Measurements from ENCODE around the gene SAP30BP.

SAP30BP gene

DNA sequence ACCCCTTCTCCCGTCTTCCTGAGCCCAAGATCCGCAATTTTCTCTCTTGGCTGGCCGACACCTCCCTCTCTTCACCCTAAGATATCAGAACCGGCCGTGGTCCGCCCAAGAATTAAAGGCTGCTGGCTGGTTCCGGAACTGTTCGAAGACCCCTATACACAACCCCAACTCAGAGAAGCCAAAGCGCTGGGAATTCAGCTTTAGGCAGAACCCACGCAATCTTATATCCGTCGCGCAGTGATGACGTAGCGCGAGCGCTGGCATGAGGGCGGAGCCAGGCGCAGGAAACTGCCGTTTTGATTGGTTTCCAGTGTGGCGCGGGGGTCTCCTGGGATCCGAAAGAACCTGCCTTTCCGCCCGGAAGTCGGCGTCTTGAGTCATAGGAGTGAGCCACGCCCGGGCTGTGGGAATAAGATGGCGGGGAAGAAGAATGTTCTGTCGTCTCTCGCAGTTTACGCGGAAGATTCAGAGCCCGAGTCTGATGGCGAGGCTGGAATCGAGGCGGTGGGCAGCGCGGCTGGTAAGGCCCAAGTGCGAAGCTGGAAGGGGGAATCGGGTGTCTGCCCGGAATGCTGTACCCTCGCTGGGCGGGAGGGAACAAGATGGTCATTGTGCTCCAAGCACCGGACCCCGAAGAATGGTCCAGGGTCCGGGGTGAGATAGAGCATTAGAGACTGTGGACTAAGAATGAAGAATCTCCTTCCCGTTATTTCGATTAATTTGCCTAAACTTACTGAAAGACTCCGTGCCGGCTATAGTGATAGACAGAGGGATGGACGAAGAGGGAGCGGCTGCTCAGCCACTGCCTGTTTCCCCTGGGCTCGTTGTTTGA, at the start of gene SAP30BP, which contains the start of gene RECQL5:
SAP30BP (plus strand) TSS at position 380 of the 832 bp plus-strand sequence; CDS start at position 415, 35 bp downstream.
RECQL5 (minus strand) TSS at position 196 of the 832 bp plus-strand sequence. CDS start 597 bp downstream, outside the sequence.
- DNase-seq (ENCODE audit: low spot score), result peak; percentile 100

GRCh38 chr17:75617675-75618074, 49.5 kb upstream of the SAP30BP start:
- DNase-seq (ENCODE audit: low spot score), result no peak

DNA sequence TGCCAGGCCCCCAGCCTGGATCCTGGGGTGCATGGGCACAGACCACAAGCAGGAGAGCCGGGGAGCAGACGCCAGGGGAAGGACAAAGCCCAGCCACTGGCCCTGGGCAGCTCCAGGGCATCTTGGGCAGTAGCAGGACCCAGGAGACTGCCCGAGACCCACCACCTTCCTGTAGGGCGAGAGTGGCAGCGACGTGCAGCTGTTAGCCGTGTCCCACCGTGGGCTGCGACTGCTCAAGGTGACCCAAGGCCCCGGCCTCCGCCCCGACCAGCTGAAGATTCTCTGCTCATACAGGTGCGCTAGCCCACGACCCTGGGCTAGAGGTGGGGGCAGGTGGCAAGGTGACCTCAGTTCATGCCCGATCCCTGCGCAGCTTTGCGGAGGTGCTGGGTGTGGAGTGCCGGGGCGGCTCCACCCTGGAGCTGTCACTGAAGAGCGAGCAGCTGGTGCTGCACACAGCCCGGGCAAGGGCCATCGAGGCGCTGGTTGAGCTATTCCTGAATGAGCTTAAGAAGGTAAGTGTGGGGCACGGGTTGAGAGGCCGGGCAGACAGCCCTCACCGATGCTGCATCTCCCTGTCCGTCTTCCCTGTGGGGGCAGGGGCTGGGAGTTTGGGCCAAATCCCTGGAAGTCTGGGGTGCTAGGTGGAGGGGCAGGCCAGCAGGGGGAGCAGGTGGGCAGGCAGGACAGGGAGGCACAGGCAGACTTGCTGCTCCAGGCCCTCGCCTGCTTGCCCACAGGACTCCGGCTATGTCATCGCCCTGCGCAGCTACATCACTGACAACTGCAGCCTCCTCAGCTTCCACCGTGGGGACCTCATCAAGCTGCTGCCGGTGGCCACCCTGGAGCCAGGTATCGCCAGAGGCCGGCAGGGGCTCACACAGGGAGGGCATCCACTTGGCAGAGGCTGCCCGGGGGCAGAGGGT, 47.4 kb upstream of the SAP30BP start:
- peak; percentile 90 for DNase-seq (ENCODE audit: low spot score)

DNA sequence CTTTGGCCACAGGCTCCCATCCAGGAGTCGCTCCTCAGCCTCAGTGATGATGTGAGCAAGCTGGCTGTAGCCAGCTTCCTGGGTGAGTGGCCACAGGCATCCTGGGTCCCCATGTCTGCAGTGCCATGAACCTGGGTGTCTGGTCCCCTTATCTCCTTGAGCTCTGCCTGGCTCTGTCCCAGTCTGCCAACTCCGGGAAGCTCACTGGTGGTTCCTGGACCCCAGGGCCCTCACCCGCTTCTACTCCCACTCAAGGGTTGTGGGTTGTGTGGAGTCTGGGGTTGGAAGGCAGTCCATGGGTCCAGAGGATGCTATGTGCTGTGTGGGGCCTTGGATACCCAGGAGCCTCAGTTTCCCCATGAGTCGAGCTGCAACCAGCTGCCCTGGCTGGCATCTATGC, 45.6 kb upstream of the SAP30BP start:
- DNase-seq (ENCODE audit: low spot score), result no peak

GRCh38 chr17:75622076-75622475, 45.1 kb upstream of the SAP30BP start:
- DNase-seq (ENCODE audit: low spot score), result no peak

GRCh38 chr17:75622771-75623273, 44.3 kb upstream of the SAP30BP start:
- no peak for DNase-seq (ENCODE audit: low spot score)

GRCh38 chr17:75623386-75623785, 43.8 kb upstream of the SAP30BP start:
- DNase-seq (ENCODE audit: low spot score), result no peak

GRCh38 chr17:75624021-75624420, 43.1 kb upstream of the SAP30BP start:
- no peak for DNase-seq (ENCODE audit: low spot score)

DNA sequence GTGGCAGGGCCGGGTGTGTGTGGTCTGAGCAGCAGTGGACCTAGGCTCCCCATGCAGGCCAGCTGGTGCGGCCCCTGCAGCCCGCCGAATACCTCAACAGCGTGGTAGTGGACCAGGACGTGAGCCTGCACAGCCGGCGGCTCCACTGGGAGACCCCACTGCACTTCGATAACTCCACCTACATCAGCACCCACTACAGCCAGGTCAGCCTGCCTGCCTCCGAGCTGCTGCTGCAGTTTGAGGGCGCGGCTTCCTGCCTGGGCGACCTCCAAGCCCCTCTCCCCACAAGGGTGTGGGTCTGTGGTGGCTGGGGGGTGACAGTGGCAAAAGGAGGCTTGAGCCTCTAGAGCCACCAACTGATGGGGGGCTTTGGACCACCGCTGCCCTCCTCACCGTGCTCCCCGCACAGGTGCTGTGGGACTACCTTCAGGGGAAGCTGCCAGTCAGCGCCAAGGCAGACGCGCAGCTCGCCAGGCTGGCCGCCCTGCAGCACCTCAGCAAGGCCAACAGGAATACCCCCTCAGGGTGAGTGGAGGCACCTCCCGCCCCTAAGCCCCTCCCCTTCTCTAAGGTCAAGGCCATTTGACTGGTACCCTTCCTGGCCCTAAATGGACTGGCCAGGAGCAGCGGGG, 42.3 kb upstream of the SAP30BP start:
- DNase-seq (ENCODE audit: low spot score), result no peak

DNA sequence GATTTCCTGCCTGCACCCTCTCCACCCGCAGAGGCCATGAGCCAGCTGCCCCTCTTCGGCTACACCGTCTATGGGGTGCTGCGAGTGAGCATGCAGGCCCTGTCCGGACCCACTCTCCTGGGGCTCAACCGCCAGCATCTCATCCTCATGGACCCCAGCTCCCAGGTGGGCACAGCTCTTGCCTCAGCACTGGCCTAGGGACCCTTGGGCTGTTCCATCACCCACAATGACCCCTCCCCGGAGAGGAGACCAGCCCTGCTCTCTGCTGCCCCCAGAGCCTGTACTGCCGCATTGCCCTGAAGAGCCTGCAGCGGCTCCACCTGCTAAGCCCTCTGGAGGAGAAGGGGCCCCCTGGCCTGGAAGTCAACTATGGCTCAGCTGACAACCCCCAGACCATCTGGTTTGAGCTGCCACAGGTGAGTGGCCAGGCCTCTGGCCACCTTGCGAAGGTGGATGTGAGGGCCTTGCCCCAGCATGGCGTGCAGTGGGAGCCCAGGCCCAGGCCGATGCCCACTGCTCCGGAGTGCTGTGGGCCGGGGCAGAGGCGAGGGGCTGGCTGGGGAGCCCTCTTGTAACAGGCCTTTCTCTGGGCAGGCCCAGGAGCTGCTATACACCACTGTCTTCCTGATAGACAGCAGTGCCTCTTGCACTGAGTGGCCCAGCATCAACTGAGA, 41.2 kb upstream of the SAP30BP start:
- peak; percentile 90 for DNase-seq (ENCODE audit: low spot score)

GRCh38 chr17:75626496-75627038, 40.6 kb upstream of the SAP30BP start:
- peak; percentile 72 for DNase-seq (ENCODE audit: low spot score)

GRCh38 chr17:75627094-75627493, 40.0 kb upstream of the SAP30BP start:
- DNase-seq (ENCODE audit: low spot score), result no peak

DNA sequence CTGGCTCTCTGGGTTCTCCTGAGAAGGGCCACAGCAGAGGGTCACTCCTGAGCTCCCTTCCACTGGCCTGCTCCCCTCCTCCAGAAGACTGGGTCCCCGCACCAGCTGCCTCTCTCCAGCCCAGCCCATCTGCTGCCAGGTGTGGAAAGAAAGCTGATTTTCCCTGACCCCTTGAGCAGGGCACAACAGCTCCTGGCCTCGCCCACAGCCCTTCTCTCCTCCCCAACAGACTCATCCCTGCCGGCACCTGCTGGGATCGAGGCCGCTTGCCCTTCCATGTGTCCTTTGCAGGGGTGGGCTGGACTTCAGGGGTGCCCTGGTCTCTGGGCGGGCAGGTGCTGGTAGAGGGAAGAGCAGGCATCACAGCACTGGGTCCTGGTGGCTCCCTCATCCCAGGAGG, 38.7 kb upstream of the SAP30BP start:
- DNase-seq (ENCODE audit: low spot score), result no peak

DNA sequence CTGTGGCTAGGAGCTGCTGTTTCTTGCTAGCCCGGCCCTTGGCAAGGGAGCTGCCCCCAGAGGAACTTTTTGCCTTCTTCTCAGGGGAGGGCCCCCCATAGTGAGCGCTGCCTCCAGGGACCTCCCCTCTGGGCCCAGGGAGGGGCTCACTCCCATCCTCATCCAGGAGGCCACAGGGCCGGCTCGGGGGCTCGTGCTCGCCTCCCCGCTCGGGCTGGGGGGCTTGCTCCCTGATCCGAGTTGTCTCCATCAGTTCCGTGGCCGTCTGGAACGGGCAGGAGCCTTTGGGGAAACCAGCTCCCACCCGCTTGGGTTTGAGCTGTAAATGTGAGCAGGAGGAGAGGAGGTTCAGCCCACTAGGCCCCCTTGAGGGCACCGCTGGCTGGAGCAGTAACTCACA, 38.0 kb upstream of the SAP30BP start:
- no peak for DNase-seq (ENCODE audit: low spot score)

GRCh38 chr17:75630071-75630917, 36.8 kb upstream of the SAP30BP start:
- DNase-seq (ENCODE audit: low spot score), result no peak

- no peak for DNase-seq (ENCODE audit: low spot score)
Measured at GRCh38 chr17:75631353-75631752, 35.8 kb upstream of the SAP30BP start.

- DNase-seq (ENCODE audit: low spot score), result no peak
Measured at GRCh38 chr17:75632428-75632827, 34.7 kb upstream of the SAP30BP start.

DNA sequence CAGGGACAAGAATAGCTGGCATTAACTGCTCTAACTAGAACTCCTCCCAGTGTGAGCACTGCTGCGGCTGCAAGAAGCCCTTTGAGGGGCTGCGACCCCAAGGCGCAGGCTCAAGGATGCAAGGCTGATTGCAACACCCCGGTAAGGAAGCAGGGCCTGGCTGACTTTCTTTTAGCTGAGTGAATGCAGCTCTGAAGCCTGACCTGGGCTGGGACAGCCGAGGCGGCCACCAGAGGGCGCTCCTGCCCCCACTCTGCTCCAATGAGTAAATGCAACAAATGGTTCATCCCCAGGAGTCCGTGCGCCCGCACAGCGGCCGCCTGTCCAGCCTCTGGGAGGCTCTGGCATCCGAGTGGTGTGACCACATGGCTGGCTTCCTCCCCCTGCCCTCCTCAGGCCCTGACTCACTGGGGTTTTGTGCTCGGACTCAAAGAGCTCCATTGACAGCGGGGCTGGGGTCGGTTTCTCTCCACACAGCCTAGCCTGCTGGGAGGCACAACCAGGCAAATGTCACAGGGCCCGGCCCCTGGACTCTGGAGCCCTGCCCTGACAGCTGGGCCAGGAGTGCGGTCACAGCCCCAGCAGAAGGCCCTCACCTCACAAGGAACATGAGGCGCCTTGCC, 34.2 kb upstream of the SAP30BP start, which contains the start of gene SMIM5:
SMIM5 (plus strand) TSS at position 572 of the 623 bp plus-strand sequence. CDS start 6,768 bp downstream, outside the sequence.
- DNase-seq (ENCODE audit: low spot score), result peak; percentile 96

All from D341Med (cell line).